A549 treated with CORT108297 at 1 μM for 4 hours (cell line): ENCODE data around the gene GPD2. TPM values are rescaled to one million over a fixed set of nuclear protein-coding genes. Genes with fewer than 3 reads are reported as not detected.

Experiments used
- total RNA-seq: library from RNA; stranded (reverse); fragments of 200-300 nt; extraction: Qiagen RNA extraction; gene quantifications from 5 replicates; pipeline ENCODE4 v1.2.3, GENCODE V29; 2022

The GPD2 gene
- 17.3 to 36.1 TPM (median 26.5 TPM) in 5 replicates for total RNA-seq

DNA sequence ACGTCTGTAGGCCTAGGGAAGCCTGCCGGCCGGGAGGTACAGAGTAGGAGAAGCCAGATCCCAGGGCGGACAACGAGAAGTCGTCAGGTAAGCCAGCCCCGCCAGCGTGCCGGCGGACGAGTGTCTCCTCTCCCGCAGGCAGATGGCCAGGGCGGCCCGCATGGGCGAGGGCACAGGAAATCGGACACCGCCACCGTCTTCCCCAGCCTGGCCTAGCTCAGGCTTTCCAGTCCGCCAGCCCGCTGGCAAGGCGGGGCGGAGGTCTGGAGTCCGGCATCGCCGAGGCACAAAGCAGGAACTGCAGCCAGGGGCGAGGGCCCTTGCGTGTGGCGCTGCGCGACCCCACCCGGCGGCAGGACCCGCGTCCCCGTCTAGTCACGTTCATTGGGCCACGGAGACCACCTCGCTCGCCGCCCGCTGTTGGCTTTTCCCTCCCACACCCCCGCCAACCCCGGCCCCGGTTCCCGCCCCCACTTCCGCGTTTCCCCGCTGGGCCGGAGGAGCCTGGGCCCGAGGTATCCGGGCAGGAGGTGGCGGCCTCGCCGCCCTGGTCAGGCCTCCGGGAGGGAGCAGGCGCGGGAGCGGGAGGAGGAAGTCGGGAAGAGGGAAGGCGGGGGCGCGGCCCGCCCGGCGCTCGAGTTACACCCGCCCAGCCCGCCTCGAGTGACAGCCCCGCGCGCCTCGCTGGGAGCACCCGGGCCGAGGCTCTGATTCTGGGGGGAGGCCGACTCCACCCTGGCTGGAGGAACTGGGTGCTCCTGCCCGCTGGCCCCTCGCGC lies at the start of gene GPD2:
Gene GPD2, plus strand, starts transcription at position 662 of the 779 bp plus-strand sequence. CDS start 39,727 bp downstream, outside the sequence.

Other genes starting within 250 kb of the GPD2 start
- gene NR4A2, start 103.7 kb upstream of the GPD2 start, total RNA-seq, result 1.7 to 3.3 TPM (median 2.8 TPM) in 5 replicates